Activated CD4-positive, alpha-beta T cell treated with anti-CD3 and anti-CD28 coated beads, Interleukin-2, amount 10 ng/mL, durations not matched to agents 7 days and 5 days (primary cell): ENCODE results near the gene NAT16. TPM values are rescaled to one million over a fixed set of nuclear protein-coding genes. Genes with fewer than 3 reads are reported as not detected.

Source experiments
- CTCF ChIA-PET: fragments of 350-600 bp; sonication (Branson Sonifier 250); formaldehyde crosslinking; loops from one replicate; lab custom pipeline; 2021; ENCODE audit warnings: antibody characterized with exemption; lab: Charles Lee
- POLR2A ChIA-PET: fragments of 350-600 bp; sonication (Branson Sonifier 250); formaldehyde crosslinking; loops from one replicate; lab custom pipeline; 2021; ENCODE audit warnings: antibody characterized with exemption; lab: Charles Lee
- DNase-seq: peaks from one replicate; pipeline ENCODE4 v3.0.0-alpha.2; 2020
- H3K27ac Mint-ChIP-seq: one replicate; pipeline ENCODE4 v1.8.0; 2021; ENCODE audit warnings: mild to moderate bottlenecking, moderate library complexity, mixed read lengths
- H3K27me3 Mint-ChIP-seq: one replicate; pipeline ENCODE4 v1.8.0; 2021; ENCODE audit warnings: mixed read lengths
- H3K36me3 Mint-ChIP-seq: one replicate; pipeline ENCODE4 v1.8.0; 2021; ENCODE audit warnings: low read depth, mixed read lengths
- H3K4me1 Mint-ChIP-seq: one replicate; pipeline ENCODE4 v1.8.0; 2021; ENCODE audit warnings: mixed read lengths
- H3K4me3 Mint-ChIP-seq: one replicate; pipeline ENCODE4 v1.8.0; 2021; ENCODE audit warnings: mild to moderate bottlenecking, moderate library complexity, mixed read lengths
- H3K9me3 Mint-ChIP-seq: one replicate; pipeline ENCODE4 v1.8.0; 2021; ENCODE audit warnings: mixed read lengths
- total RNA-seq, 2 experiments: library from RNA; stranded (reverse); gene quantifications; one replicate each; pipeline ENCODE4 v1.2.3, GENCODE V29; 2021

Gene NAT16
- total RNA-seq, 2 experiments from 2014 or later: not detected

- ChIA-PET CTCF (interaction anchor here (0.6 to 3.6 kb wide), 9 partner anchors 8 to 671 kb away, joined by 3 to 15 read pairs (median 4); partner anchors contain the start of gene VGF), POLR2A (no interaction called here)
- DNase-seq: no peak
- peaks cover 90% of the 10 kb centered on the region for H3K27me3 Mint-ChIP-seq
- H3K27ac Mint-ChIP-seq: no peak overlapping the region
- H3K9me3 Mint-ChIP-seq: no peaks in the 10 kb centered on the region
- peak overlapping the region; percentile 59 for H3K4me3 Mint-ChIP-seq
- H3K36me3 Mint-ChIP-seq: no peaks in the 10 kb centered on the region
- peaks cover 40% of the 10 kb centered on the region for H3K4me1 Mint-ChIP-seq
Observed at GRCh38 chr7:101174322-101174854, 5.7 kb downstream of the NAT16 start.

- Mint-ChIP-seq H3K9me3 (no peaks in the 10 kb centered on the region), H3K27ac (peak overlapping the region; percentile 9), H3K4me3 (peak overlapping the region; percentile 59), H3K4me1 (peaks cover 41% of the 10 kb centered on the region), H3K36me3 (no peaks in the 10 kb centered on the region), H3K27me3 (peaks cover 89% of the 10 kb centered on the region)
- DNase-seq: peak; percentile 69
- CTCF ChIA-PET: interaction anchor here (0.6 to 3.6 kb wide), 10 partner anchors 9 to 670 kb away, joined by 3 to 15 read pairs (median 4); partner anchors contain the start of gene VGF
- POLR2A ChIA-PET: no interaction called here
Observed at GRCh38 chr7:101173752-101174244, 6.3 kb downstream of the NAT16 start.

- Mint-ChIP-seq H3K4me3 (no peak overlapping the region), H3K36me3 (no peaks in the 10 kb centered on the region), H3K4me1 (peaks cover 44% of the 10 kb centered on the region), H3K27ac (peak overlapping the region; percentile 79), H3K9me3 (no peaks in the 10 kb centered on the region), H3K27me3 (peaks cover 88% of the 10 kb centered on the region)
- POLR2A ChIA-PET: no interaction called here
- no peak for DNase-seq
- CTCF ChIA-PET: interaction anchor here (0.7 to 3.6 kb wide), 9 partner anchors 8 to 468 kb away, joined by 3 to 15 read pairs (median 3); partner anchors contain the start of genes AP1S1 and VGF
Observed at GRCh38 chr7:101172854-101173751, 7.0 kb downstream of the NAT16 start.

GRCh38 chr7:101172005-101172853 is 7.9 kb downstream of the NAT16 start:
- Mint-ChIP-seq H3K36me3 (no peaks in the 10 kb centered on the region), H3K9me3 (no peaks in the 10 kb centered on the region), H3K4me1 (peaks cover 44% of the 10 kb centered on the region), H3K4me3 (no peak overlapping the region), H3K27me3 (peaks cover 88% of the 10 kb centered on the region), H3K27ac (peak overlapping the region; percentile 79)
- CTCF ChIA-PET: interaction anchor here (0.6 to 3.0 kb wide), 6 partner anchors 11 to 47 kb away, joined by 3 to 23 read pairs (median 8); partner anchors contain the start of gene AP1S1
- POLR2A ChIA-PET: no interaction called here
- no peak for DNase-seq

DNA sequence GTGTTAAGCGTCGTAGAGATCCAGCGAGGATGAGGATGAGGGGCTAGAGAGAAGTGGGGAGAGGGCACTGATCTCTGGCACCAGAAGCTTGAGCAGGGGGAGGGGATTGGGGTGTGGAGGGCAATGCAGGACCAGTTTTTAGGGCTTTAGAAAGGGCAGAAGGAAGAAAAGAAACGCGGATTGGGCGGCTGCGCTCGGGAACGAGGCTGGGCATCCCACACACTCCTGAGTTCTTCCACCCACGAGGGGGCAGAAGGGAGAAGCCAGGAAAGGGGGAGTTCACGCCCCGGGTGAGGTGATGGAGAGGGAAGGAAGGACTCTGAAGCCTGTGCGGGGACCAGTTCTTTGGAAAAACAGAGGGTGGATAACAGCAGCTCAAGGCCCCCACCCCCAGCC is 8.7 kb downstream of the NAT16 start:
- POLR2A ChIA-PET: no interaction called here
- Mint-ChIP-seq H3K9me3 (no peaks in the 10 kb centered on the region), H3K27ac (peak overlapping the region; percentile 66), H3K4me1 (peaks cover 48% of the 10 kb centered on the region), H3K27me3 (peaks cover 87% of the 10 kb centered on the region), H3K4me3 (peak overlapping the region; percentile 37), H3K36me3 (no peaks in the 10 kb centered on the region)
- no peak for DNase-seq
- CTCF ChIA-PET: interaction anchor here (0.6 to 3.0 kb wide), 5 partner anchors 11 to 48 kb away, joined by 3 to 23 read pairs (median 6); no protein-coding TSS in a partner anchor

- H3K9me3 Mint-ChIP-seq: no peaks in the 10 kb centered on the region
- peaks cover 53% of the 10 kb centered on the region for H3K4me1 Mint-ChIP-seq
- H3K27me3 Mint-ChIP-seq: peaks cover 87% of the 10 kb centered on the region
- peak overlapping the region; percentile 37 for H3K4me3 Mint-ChIP-seq
- DNase-seq: peak; percentile 31
- no peaks in the 10 kb centered on the region for H3K36me3 Mint-ChIP-seq
- peak overlapping the region; percentile 66 for H3K27ac Mint-ChIP-seq
- ChIA-PET POLR2A (no interaction called here), CTCF (interaction anchor here (0.6 to 3.0 kb wide), 8 partner anchors 12 to 184 kb away, joined by 3 to 23 read pairs (median 4); no protein-coding TSS in a partner anchor)
Observed at GRCh38 chr7:101170617-101171441, 9.3 kb downstream of the NAT16 start.

- Mint-ChIP-seq H3K4me1 (peaks cover 61% of the 10 kb centered on the region), H3K36me3 (peaks cover 2% of the 10 kb centered on the region), H3K9me3 (no peaks in the 10 kb centered on the region), H3K27me3 (peaks cover 87% of the 10 kb centered on the region), H3K27ac (no peak overlapping the region), H3K4me3 (no peak overlapping the region)
- ChIA-PET CTCF (interaction anchor here (0.7 to 3.0 kb wide), 6 partner anchors 12 to 104 kb away, joined by 3 to 23 read pairs (median 3); no protein-coding TSS in a partner anchor), POLR2A (no interaction called here)
- peak; percentile 79 for DNase-seq
Observed at GRCh38 chr7:101169838-101170551, 10.1 kb downstream of the NAT16 start.

GRCh38 chr7:101169110-101169837 is 10.8 kb downstream of the NAT16 start:
- Mint-ChIP-seq H3K27me3 (peaks cover 86% of the 10 kb centered on the region), H3K27ac (no peak overlapping the region), H3K4me3 (no peak overlapping the region), H3K9me3 (no peaks in the 10 kb centered on the region), H3K4me1 (peaks cover 61% of the 10 kb centered on the region), H3K36me3 (peaks cover 2% of the 10 kb centered on the region)
- CTCF ChIA-PET: interaction anchor here (0.7 to 3.0 kb wide), 4 partner anchors 11 to 45 kb away, joined by 3 to 23 read pairs (median 5); no protein-coding TSS in a partner anchor
- no peak for DNase-seq
- POLR2A ChIA-PET: no interaction called here

GRCh38 chr7:101168412-101169049 is 11.6 kb downstream of the NAT16 start:
- Mint-ChIP-seq H3K4me1 (peaks cover 55% of the 10 kb centered on the region), H3K27ac (no peak overlapping the region), H3K36me3 (peaks cover 2% of the 10 kb centered on the region), H3K4me3 (no peak overlapping the region), H3K9me3 (no peaks in the 10 kb centered on the region), H3K27me3 (peaks cover 81% of the 10 kb centered on the region)
- ChIA-PET CTCF (interaction anchor here (0.7 to 1.6 kb wide), 2 partner anchors 25 to 45 kb away, joined by 3 to 7 read pairs; no protein-coding TSS in a partner anchor), POLR2A (no interaction called here)
- no peak for DNase-seq
